ENCODE measurements around the gene ZBTB42. TPM values are rescaled to one million over a fixed set of nuclear protein-coding genes. Genes with fewer than 3 reads are reported as not detected.

ZBTB42 gene
- total RNA-seq, 1 donor from 2014 or later: 3.1 TPM

GRCh38 chr14:104794993-104795780 lies 5.7 kb upstream of the ZBTB42 start, which contains the start of gene AKT1:
Gene AKT1, minus strand, starts transcription at chr14:104795748. Its CDS starts 3,105 bp downstream, at chr14:104792643.
- TF ChIP-seq, protein P1, sequence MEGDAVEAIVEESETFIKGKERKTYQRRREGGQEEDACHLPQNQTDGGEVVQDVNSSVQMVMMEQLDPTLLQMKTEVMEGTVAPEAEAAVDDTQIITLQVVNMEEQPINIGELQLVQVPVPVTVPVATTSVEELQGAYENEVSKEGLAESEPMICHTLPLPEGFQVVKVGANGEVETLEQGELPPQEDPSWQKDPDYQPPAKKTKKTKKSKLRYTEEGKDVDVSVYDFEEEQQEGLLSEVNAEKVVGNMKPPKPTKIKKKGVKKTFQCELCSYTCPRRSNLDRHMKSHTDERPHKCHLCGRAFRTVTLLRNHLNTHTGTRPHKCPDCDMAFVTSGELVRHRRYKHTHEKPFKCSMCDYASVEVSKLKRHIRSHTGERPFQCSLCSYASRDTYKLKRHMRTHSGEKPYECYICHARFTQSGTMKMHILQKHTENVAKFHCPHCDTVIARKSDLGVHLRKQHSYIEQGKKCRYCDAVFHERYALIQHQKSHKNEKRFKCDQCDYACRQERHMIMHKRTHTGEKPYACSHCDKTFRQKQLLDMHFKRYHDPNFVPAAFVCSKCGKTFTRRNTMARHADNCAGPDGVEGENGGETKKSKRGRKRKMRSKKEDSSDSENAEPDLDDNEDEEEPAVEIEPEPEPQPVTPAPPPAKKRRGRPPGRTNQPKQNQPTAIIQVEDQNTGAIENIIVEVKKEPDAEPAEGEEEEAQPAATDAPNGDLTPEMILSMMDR (IDR thresholded peaks at IDR 0.05): no peak
- Mint-ChIP-seq H3K9me3 (no peaks in the 10 kb centered on the region), H3K36me3 (ENCODE audit: low read depth) (peaks cover 8% of the 10 kb centered on the region), H3K27me3 (no peaks in the 10 kb centered on the region), H3K4me3 (peak within 1 kb of the TSS; percentile 83), H3K27ac (peak within 1 kb of the TSS; percentile 77), H3K4me1 (peaks cover 54% of the 10 kb centered on the region)
- peak; percentile 50 for DNase-seq
- ChIA-PET CTCF (interaction anchor here (1.0 kb wide), 1 partner anchor 27 kb away, joined by 3 read pairs; no protein-coding TSS in a partner anchor), POLR2A (interaction anchor here (0.5 kb wide), 1 partner anchor 104 kb away, joined by 3 read pairs; no protein-coding TSS in a partner anchor)
- intact Hi-C loops (cut with micrococcal nuclease): no loop called here
- peak; percentile 48 for ATAC-seq (ENCODE audit: low read depth)

DNA sequence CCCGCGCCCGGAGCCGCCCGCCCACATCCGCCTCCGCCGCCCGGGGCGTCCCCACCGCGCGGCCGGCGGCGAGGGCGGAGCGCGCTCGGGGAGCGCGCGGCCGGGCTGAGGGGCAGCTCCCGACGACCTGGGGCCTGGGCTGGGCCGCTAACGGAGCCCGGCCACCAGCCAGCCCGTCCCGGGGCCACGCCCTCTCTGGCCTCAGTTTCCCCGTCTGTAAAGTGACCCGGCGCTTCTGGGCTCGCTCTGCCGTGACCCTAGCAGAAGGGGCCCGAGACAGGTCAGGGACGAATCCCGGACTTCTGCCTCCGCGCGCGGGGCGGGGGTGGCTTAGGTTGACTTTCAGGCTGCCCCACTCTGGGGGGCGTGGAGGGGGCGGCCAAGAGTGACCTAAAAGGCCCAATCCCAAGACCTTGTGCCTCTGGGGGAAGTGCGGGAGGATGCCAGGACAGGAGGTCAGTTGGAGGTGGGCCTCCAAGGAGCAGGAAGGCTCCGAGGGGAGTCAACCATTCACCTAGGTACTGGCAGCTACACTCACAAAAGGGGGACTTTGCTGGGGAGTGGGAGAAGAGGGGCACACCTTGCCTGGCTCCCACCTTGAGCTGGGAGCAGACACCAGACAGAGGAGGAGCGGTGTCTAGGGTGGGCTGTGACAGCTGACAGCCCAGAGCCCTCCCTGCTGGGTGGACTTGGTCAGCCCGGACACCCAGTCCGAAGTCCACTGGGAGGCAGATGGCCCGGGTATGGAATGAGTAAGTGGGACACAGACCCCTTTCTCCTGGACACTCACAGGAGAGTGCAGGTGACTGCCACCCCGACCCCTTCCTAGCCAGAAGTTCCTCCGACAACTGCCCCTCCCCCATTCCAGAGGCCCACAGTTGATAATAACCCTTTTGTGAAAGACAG lies 4.9 kb upstream of the ZBTB42 start:
- TF ChIP-seq, protein P1 (IDR thresholded peaks at IDR 0.05): no peak
- H3K4me1 Mint-ChIP-seq: peaks cover 54% of the 10 kb centered on the region
- ChIA-PET POLR2A (no interaction called here), CTCF (no interaction called here)
- H3K36me3 Mint-ChIP-seq (ENCODE audit: low read depth): peaks cover 6% of the 10 kb centered on the region
- ATAC-seq (ENCODE audit: low read depth) (peak; percentile 58), DNase-seq (peak; percentile 58)
- H3K27ac Mint-ChIP-seq: peak overlapping the region; percentile 77
- H3K27me3 Mint-ChIP-seq: no peaks in the 10 kb centered on the region
- H3K4me3 Mint-ChIP-seq: peak overlapping the region; percentile 74
- intact Hi-C loops (cut with micrococcal nuclease): no loop called here
- H3K9me3 Mint-ChIP-seq: no peaks in the 10 kb centered on the region

- peak overlapping the region; percentile 77 for H3K27ac Mint-ChIP-seq
These were observed 4.2 kb upstream of the ZBTB42 start for GRCh38 chr14:104796687-104797081.

DNA sequence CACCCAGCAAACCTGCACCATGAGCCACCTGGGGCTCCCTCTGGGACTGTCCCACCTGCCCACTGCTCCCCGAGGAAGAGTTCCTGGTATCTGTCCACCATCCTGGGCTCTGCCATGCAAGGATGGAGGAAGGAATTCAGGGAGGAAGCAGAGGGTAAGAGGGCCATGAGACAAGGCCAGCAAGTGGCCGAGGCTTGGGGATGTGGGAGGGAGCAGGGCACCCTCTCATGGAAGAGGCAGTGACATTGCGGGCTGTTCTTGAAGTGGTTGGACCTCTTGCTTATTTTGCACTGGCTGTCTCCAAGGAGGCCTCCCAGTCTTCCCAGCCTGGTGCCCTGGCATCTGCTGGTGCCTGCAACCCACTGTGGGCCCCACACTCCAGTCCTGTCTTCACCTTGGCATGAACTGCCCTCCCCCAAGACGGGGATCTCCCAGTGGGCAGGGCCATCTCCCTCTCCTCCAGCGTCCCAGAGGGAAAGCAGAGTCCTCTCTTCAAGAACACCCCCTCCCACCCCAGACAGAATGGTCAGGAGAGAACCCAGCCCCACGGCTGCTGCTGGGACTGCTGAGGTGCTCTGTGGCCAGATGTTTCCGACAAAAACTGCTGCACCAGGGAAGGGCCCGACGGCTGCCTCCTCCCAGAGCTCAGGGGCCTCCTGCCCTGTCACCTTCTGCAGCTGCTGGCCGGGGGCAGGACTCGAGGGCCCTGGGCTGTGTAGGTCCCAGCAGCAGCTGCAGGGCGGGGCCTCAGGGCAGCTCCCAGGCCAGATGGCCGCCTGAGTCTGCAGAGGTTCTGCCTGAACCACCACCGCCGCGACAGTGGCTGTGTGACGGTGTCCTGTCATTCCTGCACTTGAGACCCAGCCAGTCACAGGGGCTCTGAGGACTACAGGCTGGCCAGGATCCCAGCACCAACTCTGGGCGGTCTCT lies 3.5 kb upstream of the ZBTB42 start:
- H3K4me3 Mint-ChIP-seq: no peak overlapping the region
- peaks cover 61% of the 10 kb centered on the region for H3K4me1 Mint-ChIP-seq
- DNase-seq (peak; percentile 30), ATAC-seq (ENCODE audit: low read depth) (no peak)
- ChIA-PET POLR2A (no interaction called here), CTCF (no interaction called here)
- H3K36me3 Mint-ChIP-seq (ENCODE audit: low read depth): peaks cover 1% of the 10 kb centered on the region
- TF ChIP-seq, protein P1 (IDR thresholded peaks at IDR 0.05): no peak
- peak overlapping the region; percentile 46 for H3K27ac Mint-ChIP-seq
- H3K9me3 Mint-ChIP-seq: no peaks in the 10 kb centered on the region
- H3K27me3 Mint-ChIP-seq: no peaks in the 10 kb centered on the region
- intact Hi-C loops (cut with micrococcal nuclease): no loop called here

More at GRCh38 chr14:104796687-104797081, 4.2 kb upstream of the ZBTB42 start:
- Mint-ChIP-seq H3K27me3 (no peaks in the 10 kb centered on the region), H3K4me3 (peak overlapping the region; percentile 74), H3K4me1 (peaks cover 55% of the 10 kb centered on the region), H3K9me3 (no peaks in the 10 kb centered on the region), H3K36me3 (ENCODE audit: low read depth) (peaks cover 2% of the 10 kb centered on the region)
- POLR2A ChIA-PET: no interaction called here
- CTCF ChIA-PET: no interaction called here
- no peak for ATAC-seq (ENCODE audit: low read depth)
- intact Hi-C loops (cut with micrococcal nuclease): no loop called here
- DNase-seq: no peak
- TF ChIP-seq, protein P1 (IDR thresholded peaks at IDR 0.05): no peak

Measured in activated B cell treated with CpG ODN at 0.5 μM for 24 hours (primary cell).